Transverse colon (tissue), 4 donors: ENCODE data around the gene LMNTD2. TPM values are rescaled to one million over a fixed set of nuclear protein-coding genes. Genes with fewer than 3 reads are reported as not detected.

Experiments used
- DNase-seq: peaks from one replicate; pipeline ENCODE4 v3.0.0-alpha.2; 2019
- H3K27ac ChIP-seq, 4 donors: fragments of 200-600 bp; sonication (generic); 2 replicates each; pipeline ENCODE4 v1.5.1; 2016 to 2018; ENCODE audit warnings: inconsistent platforms in 4 of 4
- H3K27me3 ChIP-seq: fragments of 200-600 bp; sonication (generic); 2 replicates; pipeline ENCODE4 v1.5.1; 2017; ENCODE audit warnings: inconsistent platforms
- H3K36me3 ChIP-seq, 4 donors: fragments of 200-600 bp; sonication (generic); 2 replicates each; pipeline ENCODE4 v1.5.1; 2017 to 2019; ENCODE audit warnings: inconsistent platforms in 4 of 4
- H3K4me1 ChIP-seq, 4 donors: fragments of 200-600 bp; sonication (generic); 2 replicates each; pipeline ENCODE4 v1.5.1; 2017 to 2020; ENCODE audit warnings: inconsistent platforms in 4 of 4
- H3K4me3 ChIP-seq, 4 donors: fragments of 200-600 bp; sonication (generic); 1 replicate in 1 of 4; 2 replicates in 3 of 4; pipeline versions ENCODE4 v1.5.1 to v1.6.1; 2017 to 2019; ENCODE audit warnings: inconsistent platforms in 4 of 4
- H3K9me3 ChIP-seq, 2 donors: fragments of 200-600 bp; sonication (generic); 2 replicates each; pipeline ENCODE4 v1.5.1; 2017 to 2019; ENCODE audit warnings: inconsistent platforms in 2 of 2
- EP300 ChIP-seq: sonication (generic); formaldehyde crosslinking; IDR thresholded peaks from one replicate; pipeline ENCODE4 v1.6.1; 2017; ENCODE audit warnings: antibody characterized with exemption, low read depth
- POLR2A ChIP-seq: fragments of 450-650 bp; IDR thresholded peaks from one replicate; pipeline ENCODE4 v1.6.1; 2016; ENCODE audit warnings: antibody characterized with exemption, mild to moderate bottlenecking, moderate library complexity
- POLR2AphosphoS5 ChIP-seq, 3 donors: sonication (generic); formaldehyde crosslinking; IDR thresholded peaks; one replicate each; pipeline ENCODE4 v1.6.1; 2016; ENCODE audit warnings: antibody characterized with exemption in 3 of 3
- WGBS, 2 donors: methylation state at CpG; one replicate each; pipeline ENCODE4 v1.1.5; 2018; ENCODE audit warnings: low coverage in 1 of 2; 5-methylcytosine and 5-hydroxymethylcytosine counted together
- in situ Hi-C, 4 donors: fragments of 200-750 bp; cut with MboI; loops; one replicate each; pipeline versions ENCODE4 v1.15.0 to v1.15.1; 2017; ENCODE audit warnings: low sequenced_read_pairs in 3 of 4, low pct_ligation_motif_present in 1 of 4, low pct_unique_long_range_greater_than_20kb in 1 of 4
- intact Hi-C: fragments of 100-400 bp; cut with DNase I; formaldehyde crosslinking; loops from one replicate; pipeline ENCODE4 v1.15.1; 2023; ENCODE audit warnings: low total_unique reads
- total RNA-seq, 4 donors: library from RNA; depleted of rRNA; stranded (reverse); fragments of >200 nt; gene quantifications; one replicate each; pipeline ENCODE4 v1.1.0, GENCODE V29; 2016
- TF ChIP-seq, protein P1 (sequence below), 5 experiments: fragments of 200-600 bp in 3 of 5; fragments of 450-650 bp in 2 of 5; sonication (generic) in 3 of 5; IDR thresholded peaks; 1 replicate in 2 of 5; 2 replicates in 3 of 5; pipeline ENCODE4 v1.5.1; 2016 to 2017; ENCODE audit warnings: antibody characterized with exemption in 5 of 5, inconsistent platforms in 3 of 5, mild to moderate bottlenecking in 2 of 5, moderate library complexity in 1 of 5

The LMNTD2 gene
- total RNA-seq, 4 donors from 2014 or later, result 14.8 to 89.0 (median 16.6) TPM

DNA sequence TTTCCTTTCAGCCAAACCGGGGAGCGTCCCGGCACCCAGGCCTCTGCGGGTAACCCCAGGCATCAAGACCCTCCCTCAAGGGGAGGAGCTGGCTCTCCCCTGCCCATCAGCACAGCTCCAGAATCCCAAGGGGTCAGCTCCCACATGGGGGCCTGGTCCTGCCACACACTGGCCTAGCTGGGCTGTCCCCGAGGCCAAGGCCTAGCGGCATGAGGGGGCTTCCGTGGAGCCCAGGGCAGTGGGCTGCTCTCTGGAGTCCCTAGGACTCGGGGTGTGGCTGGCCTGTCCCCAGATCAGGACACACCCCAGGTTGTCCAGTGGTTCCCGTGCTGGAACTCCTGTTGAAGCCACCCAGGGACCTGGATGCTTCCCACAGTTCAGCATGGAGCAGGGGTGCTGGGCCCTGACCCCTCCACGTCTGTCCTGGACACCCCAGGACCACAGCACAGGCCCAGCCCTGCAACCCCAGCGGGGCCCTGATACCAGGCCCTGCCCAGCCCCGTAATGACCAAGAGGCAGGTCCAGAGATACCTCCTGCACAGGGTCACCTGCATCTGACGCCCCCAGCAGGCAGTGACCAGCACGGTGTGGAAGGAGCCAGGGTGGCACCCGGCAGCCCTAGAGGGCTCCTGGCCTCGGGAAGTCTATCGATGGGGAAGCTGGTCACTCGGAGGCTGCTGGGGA, 30.7 kb downstream of the LMNTD2 start:
- in situ Hi-C loops (no loop called here), intact Hi-C loops (no loop called here)
- H3K36me3 ChIP-seq, result no peaks in the 10 kb centered on the region
- DNase-seq, result no peak
- no peaks in the 10 kb centered on the region for H3K9me3 ChIP-seq
- WGBS, 2 donors, result 79 to 100% methylated on average over 1 to 12 of the region's 18 CpGs
- H3K4me3 ChIP-seq, result no peak overlapping the region
- no peak overlapping the region for H3K27ac ChIP-seq
- no peak for TF ChIP-seq POLR2A
- no peak for TF ChIP-seq POLR2AphosphoS5 (IDR thresholded peaks at IDR 0.05)
- TF ChIP-seq EP300, result no peak
- TF ChIP-seq, protein P1, sequence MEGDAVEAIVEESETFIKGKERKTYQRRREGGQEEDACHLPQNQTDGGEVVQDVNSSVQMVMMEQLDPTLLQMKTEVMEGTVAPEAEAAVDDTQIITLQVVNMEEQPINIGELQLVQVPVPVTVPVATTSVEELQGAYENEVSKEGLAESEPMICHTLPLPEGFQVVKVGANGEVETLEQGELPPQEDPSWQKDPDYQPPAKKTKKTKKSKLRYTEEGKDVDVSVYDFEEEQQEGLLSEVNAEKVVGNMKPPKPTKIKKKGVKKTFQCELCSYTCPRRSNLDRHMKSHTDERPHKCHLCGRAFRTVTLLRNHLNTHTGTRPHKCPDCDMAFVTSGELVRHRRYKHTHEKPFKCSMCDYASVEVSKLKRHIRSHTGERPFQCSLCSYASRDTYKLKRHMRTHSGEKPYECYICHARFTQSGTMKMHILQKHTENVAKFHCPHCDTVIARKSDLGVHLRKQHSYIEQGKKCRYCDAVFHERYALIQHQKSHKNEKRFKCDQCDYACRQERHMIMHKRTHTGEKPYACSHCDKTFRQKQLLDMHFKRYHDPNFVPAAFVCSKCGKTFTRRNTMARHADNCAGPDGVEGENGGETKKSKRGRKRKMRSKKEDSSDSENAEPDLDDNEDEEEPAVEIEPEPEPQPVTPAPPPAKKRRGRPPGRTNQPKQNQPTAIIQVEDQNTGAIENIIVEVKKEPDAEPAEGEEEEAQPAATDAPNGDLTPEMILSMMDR (IDR thresholded peaks at IDR 0.05), result no peak
- H3K4me1 ChIP-seq, result peaks cover 10 to 14% (median 11%) of the 10 kb centered on the region in 4 donors
- H3K27me3 ChIP-seq, result no peaks in the 10 kb centered on the region

DNA sequence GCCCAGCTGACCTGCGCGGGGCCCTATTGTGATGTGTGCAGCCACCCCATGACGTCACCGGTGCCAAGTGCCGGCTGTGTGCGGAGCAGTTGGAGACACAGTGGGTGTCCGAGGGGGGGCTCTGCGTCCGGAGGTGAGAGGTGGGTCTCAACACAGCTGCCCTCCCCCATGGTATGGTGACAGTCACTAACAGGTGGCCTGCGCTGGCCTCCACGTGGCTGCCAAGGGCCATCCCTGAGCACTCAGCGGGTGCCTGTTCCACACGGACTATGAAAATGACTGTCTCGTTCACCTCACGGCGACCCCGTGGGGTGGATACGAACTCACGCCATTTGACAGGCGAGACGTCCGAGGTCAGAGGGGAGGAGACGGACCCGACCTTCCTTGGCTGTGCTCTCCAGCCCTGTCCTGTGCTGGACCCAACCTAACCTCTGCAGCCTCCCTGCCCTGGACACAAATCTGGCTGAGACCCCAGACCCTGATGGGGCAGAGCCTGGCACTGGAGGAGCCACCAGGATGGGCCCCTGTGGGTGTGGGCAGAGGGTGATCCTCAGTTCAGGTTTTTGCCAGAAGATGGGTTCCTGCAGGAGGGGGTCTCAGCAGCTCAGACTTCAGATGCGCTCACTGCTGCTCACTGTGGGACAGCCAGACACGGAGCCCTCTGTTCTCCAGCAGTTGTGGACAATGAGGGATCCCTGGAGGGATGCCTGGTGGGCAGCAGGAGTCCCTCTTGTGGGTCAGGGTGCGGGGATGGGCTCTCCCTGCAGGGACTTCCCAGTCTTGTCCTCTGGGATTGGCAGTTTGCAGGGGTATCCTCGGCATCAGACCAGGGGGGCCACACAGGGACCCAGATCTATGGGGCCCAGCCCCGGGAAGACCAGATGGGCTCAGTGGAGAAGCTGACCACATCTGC, 31.5 kb downstream of the LMNTD2 start:
- WGBS, 2 donors, result 67 to 78% methylated on average over 8 to 28 of the region's 29 CpGs

DNA sequence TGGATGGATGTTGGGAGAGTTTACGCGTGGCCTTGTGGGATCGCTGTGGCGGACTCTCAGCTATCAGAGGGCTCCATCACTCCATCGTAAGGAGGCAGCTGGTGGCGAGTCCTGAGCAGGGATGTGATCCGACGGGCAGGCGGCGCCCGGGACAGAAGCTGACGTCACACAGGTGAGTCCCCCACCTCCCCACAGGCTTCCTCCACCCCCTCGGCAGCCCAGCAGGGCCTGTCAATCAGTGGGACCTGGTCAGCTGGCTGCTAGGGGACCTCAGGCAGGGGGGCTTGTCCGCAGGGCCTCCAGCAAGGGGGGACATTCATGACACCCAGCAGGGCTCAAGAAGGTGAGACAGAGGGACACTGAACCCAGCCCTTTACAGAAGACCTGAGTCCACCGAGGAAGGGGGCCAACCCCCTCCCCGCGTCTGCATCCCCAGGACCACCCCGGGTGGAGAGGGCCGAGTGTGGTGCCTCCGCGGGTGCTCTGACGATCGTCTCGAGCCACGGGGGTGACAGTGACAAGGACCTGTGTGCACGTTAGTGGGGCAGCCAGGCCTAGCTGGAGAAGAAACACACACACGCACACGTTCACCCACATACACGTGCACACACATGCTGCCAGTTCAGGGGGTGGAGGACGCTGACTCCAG, 32.2 kb downstream of the LMNTD2 start:
- DNase-seq, result no peak
- no peak overlapping the region for H3K4me3 ChIP-seq
- no peaks in the 10 kb centered on the region for H3K36me3 ChIP-seq
- in situ Hi-C loops (no loop called here), intact Hi-C loops (no loop called here)
- no peak for TF ChIP-seq EP300
- TF ChIP-seq POLR2A, result no peak
- TF ChIP-seq POLR2AphosphoS5 (IDR thresholded peaks at IDR 0.05), result no peak
- TF ChIP-seq, protein P1 (IDR thresholded peaks at IDR 0.05), result no peak
- no peak overlapping the region for H3K27ac ChIP-seq
- H3K4me1 ChIP-seq, result peaks cover 0 to under 1% (median 0%) of the 10 kb centered on the region in 4 donors
- WGBS, 2 donors, result 87% methylated on average over 30 of the region's 30 CpGs; no CpG with 5 or more reads in 1 of the 2 donors
- no peaks in the 10 kb centered on the region for H3K9me3 ChIP-seq
- no peaks in the 10 kb centered on the region for H3K27me3 ChIP-seq

More for the DNA sequence above, 31.5 kb downstream of the LMNTD2 start:
- TF ChIP-seq EP300 (no peak), POLR2A (no peak), POLR2AphosphoS5 (IDR thresholded peaks at IDR 0.05) (no peak)
- Histone ChIP-seq H3K36me3 (no peaks in the 10 kb centered on the region), H3K27me3 (no peaks in the 10 kb centered on the region), H3K27ac (no peak overlapping the region), H3K4me3 (no peak overlapping the region), H3K4me1 (peaks cover 2 to 8% (median 5%) of the 10 kb centered on the region in 4 donors), H3K9me3 (no peaks in the 10 kb centered on the region)
- in situ Hi-C loops (no loop called here), intact Hi-C loops (no loop called here)
- no peak for DNase-seq

DNA sequence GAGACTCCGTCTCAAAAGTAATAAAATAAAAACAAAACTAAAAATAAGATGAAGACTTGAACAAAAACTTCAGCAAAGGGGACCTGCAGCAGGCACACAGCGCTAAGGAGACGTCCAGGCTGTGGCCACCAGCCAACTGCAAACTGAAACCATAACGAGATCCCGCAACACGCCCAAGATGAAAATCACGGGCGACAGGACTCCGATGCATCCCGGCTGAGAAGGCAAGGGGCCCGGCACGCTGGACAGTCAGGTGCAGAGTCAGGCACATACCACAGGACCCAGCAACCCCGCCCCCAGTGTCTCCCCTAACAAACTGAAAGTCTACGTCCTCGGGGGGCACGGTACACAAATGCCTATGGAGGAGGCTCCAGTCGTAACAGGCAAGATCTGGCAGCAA, 34.3 kb downstream of the LMNTD2 start:
- in situ Hi-C loops (no loop called here), intact Hi-C loops (no loop called here)
- no peaks in the 10 kb centered on the region for H3K9me3 ChIP-seq
- no peak overlapping the region for H3K27ac ChIP-seq
- WGBS, 2 donors, result 73 to 80% methylated on average over 2 to 17 of the region's 17 CpGs
- no peak for TF ChIP-seq POLR2A
- TF ChIP-seq, protein P1 (IDR thresholded peaks at IDR 0.05), result no peak
- H3K4me3 ChIP-seq, result peak overlapping the region in 1 of 4 donors; percentile 5
- DNase-seq, result no peak
- no peaks in the 10 kb centered on the region for H3K36me3 ChIP-seq
- no peaks in the 10 kb centered on the region for H3K4me1 ChIP-seq
- H3K27me3 ChIP-seq, result no peaks in the 10 kb centered on the region
